ENCODE results near the gene MEG3.

The MEG3 gene

DNA sequence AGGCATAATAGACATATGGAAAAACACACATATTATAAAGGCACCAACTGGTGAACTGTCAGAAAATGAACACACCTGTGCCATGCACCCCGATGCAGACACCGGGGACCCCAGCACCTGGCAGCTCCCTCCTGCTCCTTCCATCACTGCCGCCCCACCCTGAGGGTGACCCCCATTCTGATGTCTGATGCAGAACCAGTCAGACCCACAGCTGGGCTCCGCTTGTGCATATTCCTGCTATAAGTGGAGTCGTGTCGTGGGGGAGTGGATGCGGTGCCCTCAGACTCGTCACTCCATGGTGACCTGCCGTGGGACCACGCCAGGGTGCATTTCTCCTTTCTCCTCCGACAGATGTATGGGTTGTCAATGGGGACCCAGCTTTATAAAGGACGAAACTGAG, 45.7 kb upstream of the MEG3 start:
- H3K27ac ChIP-seq = no peak overlapping the region
- TF ChIP-seq, protein P1, sequence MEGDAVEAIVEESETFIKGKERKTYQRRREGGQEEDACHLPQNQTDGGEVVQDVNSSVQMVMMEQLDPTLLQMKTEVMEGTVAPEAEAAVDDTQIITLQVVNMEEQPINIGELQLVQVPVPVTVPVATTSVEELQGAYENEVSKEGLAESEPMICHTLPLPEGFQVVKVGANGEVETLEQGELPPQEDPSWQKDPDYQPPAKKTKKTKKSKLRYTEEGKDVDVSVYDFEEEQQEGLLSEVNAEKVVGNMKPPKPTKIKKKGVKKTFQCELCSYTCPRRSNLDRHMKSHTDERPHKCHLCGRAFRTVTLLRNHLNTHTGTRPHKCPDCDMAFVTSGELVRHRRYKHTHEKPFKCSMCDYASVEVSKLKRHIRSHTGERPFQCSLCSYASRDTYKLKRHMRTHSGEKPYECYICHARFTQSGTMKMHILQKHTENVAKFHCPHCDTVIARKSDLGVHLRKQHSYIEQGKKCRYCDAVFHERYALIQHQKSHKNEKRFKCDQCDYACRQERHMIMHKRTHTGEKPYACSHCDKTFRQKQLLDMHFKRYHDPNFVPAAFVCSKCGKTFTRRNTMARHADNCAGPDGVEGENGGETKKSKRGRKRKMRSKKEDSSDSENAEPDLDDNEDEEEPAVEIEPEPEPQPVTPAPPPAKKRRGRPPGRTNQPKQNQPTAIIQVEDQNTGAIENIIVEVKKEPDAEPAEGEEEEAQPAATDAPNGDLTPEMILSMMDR (conservative IDR thresholded peaks at IDR 0.05) = no peak

DNA sequence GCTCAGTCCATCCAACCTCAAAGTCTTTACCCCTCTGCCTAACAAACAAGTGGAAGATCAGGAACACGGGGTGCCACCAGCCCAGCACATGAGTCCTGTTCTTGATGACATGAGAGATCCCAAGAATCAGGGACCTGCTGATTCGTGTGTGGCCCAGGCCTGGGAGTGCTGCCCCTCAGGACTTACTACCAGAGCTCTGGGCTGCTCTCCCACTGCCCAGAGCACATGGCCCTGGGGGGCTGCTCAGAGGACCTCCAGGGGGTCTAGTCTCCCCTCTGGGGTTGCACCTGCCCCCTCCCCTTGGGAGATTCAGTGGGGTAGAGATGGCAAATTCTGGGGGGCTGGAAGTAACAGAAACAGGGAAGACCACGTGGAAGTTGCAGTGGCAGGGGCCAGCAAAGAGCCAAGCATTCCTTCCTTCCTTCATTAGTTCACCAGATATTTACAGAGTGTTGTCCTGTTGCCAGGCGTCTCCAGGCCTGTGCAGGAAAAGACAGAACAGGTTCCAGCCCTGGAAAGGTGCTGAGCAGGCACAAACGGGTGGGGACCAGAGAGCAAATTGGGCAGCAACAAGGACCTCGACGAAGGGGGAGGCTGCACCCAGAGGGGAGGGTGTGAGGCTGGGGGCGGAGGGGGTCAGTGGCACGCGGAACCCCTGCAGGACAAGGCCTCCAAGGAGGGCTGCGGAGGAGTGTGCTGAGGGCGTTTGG, 45.1 kb upstream of the MEG3 start:
- no peak overlapping the region for H3K27ac ChIP-seq
- TF ChIP-seq, protein P1 (conservative IDR thresholded peaks at IDR 0.05) = no peak

DNA sequence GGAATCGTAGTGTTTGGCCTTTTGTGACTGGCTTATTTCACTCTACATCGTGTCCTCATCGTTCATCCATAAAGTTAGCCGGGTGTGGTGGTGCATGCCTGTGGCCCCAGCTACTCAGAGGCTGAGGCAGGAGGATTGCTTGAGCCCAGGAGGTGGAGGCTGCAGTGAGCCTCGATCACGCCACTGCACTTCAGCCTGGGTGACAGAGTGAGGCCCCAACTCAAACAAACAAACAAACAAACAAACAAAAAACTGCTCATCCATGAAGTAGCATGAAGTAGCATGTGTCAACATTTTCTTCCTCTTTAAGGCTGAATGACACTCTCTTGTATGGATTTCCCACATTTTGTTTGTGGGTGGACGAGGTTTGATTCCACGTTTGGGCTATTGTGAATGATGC, 44.0 kb upstream of the MEG3 start:
- TF ChIP-seq, protein P1 (conservative IDR thresholded peaks at IDR 0.05) = no peak
- H3K27ac ChIP-seq = no peak overlapping the region

DNA sequence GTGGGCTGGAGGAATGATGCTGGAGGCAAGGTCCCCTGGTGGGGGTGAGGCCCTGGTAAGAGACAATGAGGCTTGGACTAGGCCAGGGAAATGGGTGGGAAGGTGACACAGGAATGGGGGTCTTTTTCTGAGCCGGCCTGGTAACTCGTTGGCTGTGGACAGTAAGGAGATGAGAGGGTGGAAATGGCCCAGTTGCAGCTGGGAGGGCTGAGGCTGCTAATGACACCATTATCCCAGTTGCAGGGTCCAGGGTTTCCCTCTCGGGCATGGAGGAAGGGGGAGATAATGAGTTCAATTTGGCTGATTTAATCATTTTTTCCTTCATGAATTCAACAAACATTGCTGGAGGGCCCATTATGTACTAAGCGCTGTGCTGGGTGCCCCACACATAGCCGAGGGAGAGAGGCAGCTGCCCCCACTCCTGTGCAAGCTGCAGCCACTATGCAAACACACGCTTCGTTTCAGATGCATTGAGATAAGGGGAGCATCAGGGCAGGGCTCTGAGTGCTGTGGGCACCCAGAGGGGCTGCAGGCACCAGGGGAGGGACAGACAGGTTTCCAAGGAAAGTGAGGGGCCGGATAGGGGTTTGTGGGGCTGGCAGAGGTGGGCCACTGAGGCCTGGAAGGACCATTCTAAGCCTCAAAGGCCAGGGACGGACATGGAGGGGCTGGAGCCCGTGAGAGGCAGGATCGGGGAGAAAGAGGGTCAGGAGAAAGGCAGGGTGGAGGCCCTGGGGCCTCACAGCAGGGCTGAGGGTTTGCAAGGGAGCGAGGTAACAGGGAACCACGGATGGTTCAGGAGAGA, 43.2 kb upstream of the MEG3 start:
- H3K27ac ChIP-seq = no peak overlapping the region

DNA sequence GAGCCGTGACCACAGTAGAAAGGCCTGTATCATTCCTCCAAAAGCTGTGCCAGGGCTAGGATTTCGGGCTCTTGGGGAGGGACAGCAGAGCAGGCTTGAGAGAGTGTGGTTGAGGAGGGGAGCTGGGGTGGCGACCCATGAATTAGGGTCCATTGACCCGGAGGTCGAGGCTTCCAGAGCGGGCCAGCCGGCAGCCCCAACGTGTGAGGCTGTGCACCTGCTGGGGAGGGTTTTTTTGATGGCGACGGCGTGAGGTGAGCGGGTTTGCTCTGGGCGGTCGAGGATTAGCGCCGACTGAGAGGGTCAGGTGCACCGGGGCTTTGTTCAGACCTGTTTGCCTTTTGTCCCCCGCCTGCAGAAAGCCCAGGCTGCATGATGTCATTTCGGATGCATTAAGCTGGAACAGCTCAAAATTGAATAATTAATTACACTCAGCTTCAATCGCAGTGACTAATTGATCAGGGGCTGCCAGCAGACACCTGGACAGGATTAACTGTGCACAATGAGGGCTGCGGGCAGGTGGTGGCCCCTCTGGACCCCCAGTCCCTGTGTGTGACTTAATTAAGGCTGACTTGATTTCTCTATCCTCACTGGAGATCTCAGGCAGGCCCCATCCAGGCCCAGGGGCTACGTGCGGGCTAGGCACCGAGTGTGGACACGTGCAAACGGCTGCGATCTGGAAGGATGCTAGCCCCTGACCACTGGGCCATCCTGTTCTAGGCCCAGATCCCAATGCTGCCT, 42.1 kb upstream of the MEG3 start:
- H3K27ac ChIP-seq = no peak overlapping the region
- TF ChIP-seq, protein P1 (conservative IDR thresholded peaks at IDR 0.05) = no peak

More for the DNA sequence above, 43.2 kb upstream of the MEG3 start:
- TF ChIP-seq, protein P1 (conservative IDR thresholded peaks at IDR 0.05) = no peak

DNA sequence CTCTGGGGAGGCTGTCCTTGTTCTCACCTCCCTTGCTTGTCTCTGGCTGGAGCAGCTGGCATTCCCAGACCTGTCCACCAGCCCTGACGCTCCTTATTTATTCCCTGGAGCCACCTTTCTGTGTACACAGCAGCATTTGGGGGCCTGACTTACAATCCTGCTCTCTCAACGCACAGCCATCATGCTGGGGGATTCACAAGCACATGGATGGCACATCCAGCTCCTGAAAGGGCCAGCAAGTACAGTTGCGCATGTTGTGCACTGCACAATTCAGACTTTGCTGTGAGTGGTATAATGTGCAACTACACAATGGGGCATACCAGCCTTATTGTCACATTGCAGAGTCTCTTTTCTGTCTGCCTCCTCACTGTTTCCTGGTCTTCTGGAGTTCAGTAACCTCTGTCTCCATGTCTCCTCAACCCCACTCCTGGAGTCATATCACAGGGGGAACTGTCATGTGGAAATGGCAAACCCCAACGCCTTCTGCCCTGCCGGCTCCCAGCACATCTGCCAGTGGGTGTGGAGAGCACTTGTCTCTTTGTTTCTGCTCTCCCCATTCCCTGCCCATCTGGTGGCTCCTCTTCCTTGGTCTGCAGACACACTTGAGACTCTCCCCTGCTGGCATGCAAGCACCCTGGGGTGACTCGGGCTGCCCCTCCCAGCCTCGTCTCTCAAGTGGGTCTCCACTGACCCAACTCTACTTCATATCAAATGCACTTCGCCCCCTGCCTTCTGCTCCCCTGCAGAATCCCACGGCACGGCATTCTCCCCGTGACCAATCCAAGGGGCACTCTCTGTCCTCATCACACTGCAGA, 41.2 kb upstream of the MEG3 start:
- H3K27ac ChIP-seq = no peak overlapping the region

More for the DNA sequence above, 41.2 kb upstream of the MEG3 start:
- TF ChIP-seq, protein P1 (conservative IDR thresholded peaks at IDR 0.05) = no peak
